Parathyroid adenoma (tissue), 2 donors: ENCODE measurements around the gene GPR183.

ENCODE experiments used
- H2AFZ ChIP-seq: fragments of 300-600 bp; sonication (generic); one replicate; pipeline ENCODE4 v1.7.0; 2017; ENCODE audit warnings: antibody characterized with exemption, mild to moderate bottlenecking
- H3K27ac ChIP-seq: fragments of 300-600 bp; sonication (generic); one replicate; pipeline ENCODE4 v1.7.0; 2017
- H3K27me3 ChIP-seq: fragments of 300-600 bp; sonication (generic); one replicate; pipeline ENCODE4 v1.7.0; 2017; ENCODE audit warnings: low read length; ENCODE audit not compliant: control insufficient read depth, insufficient read depth
- H3K36me3 ChIP-seq: fragments of 300-600 bp; sonication (generic); one replicate; pipeline ENCODE4 v1.7.0; 2017; ENCODE audit warnings: low read length; ENCODE audit not compliant: control insufficient read depth, insufficient read depth
- H3K4me1 ChIP-seq: fragments of 300-600 bp; sonication (generic); one replicate; pipeline ENCODE4 v1.7.0; 2017; ENCODE audit warnings: control low read depth
- H3K4me2 ChIP-seq: fragments of 300-600 bp; sonication (generic); one replicate; pipeline ENCODE4 v1.7.0; 2017; ENCODE audit warnings: low read length
- H3K4me3 ChIP-seq: fragments of 300-600 bp; sonication (generic); one replicate; pipeline ENCODE4 v1.7.0; 2017; ENCODE audit warnings: low read depth, low read length
- H3K79me2 ChIP-seq: fragments of 300-600 bp; sonication (generic); one replicate; pipeline ENCODE4 v1.7.0; 2017; ENCODE audit warnings: control low read depth
- H3K9ac ChIP-seq: fragments of 300-600 bp; sonication (generic); one replicate; pipeline ENCODE4 v1.7.0; 2017; ENCODE audit warnings: mild to moderate bottlenecking
- H3K9me3 ChIP-seq: fragments of 300-600 bp; sonication (generic); one replicate; pipeline ENCODE4 v1.7.0; 2017; ENCODE audit warnings: low read length; ENCODE audit not compliant: control insufficient read depth
- CTCF ChIP-seq: fragments of 300-600 bp; sonication (generic); IDR thresholded peaks from one replicate; pipeline ENCODE4 v1.7.0; 2017; ENCODE audit warnings: antibody characterized with exemption, mild to moderate bottlenecking
- donor health status: primary hyperparathyroidism.

The GPR183 gene

GRCh38 chr13:99346335-99347042 is 39.3 kb upstream of the GPR183 start:
- no peak overlapping the region for H3K27ac ChIP-seq
- no peaks in the 10 kb centered on the region for H3K27me3 ChIP-seq
- H3K9ac ChIP-seq: no peak overlapping the region
- no peak overlapping the region for H3K4me3 ChIP-seq
- H3K36me3 ChIP-seq: no peaks in the 10 kb centered on the region
- H3K79me2 ChIP-seq: no peaks in the 10 kb centered on the region
- no peak overlapping the region for H3K4me2 ChIP-seq
- no peaks in the 10 kb centered on the region for H3K9me3 ChIP-seq
- no peak overlapping the region for H2AFZ ChIP-seq
- TF ChIP-seq CTCF: no peak
- no peaks in the 10 kb centered on the region for H3K4me1 ChIP-seq

GRCh38 chr13:99345345-99345744 is 38.1 kb upstream of the GPR183 start:
- H3K9me3 ChIP-seq: no peaks in the 10 kb centered on the region
- no peak overlapping the region for H2AFZ ChIP-seq
- no peak overlapping the region for H3K4me2 ChIP-seq
- no peak for TF ChIP-seq CTCF
- H3K36me3 ChIP-seq: no peaks in the 10 kb centered on the region
- no peak overlapping the region for H3K27ac ChIP-seq
- H3K79me2 ChIP-seq: no peaks in the 10 kb centered on the region
- no peak overlapping the region for H3K9ac ChIP-seq
- H3K4me3 ChIP-seq: no peak overlapping the region
- H3K4me1 ChIP-seq: no peaks in the 10 kb centered on the region
- no peaks in the 10 kb centered on the region for H3K27me3 ChIP-seq

GRCh38 chr13:99344610-99345208 is 37.5 kb upstream of the GPR183 start:
- H3K4me3 ChIP-seq: no peak overlapping the region
- H2AFZ ChIP-seq: no peak overlapping the region
- no peak overlapping the region for H3K27ac ChIP-seq
- no peak for TF ChIP-seq CTCF
- no peaks in the 10 kb centered on the region for H3K27me3 ChIP-seq
- H3K9ac ChIP-seq: no peak overlapping the region
- no peaks in the 10 kb centered on the region for H3K79me2 ChIP-seq
- no peak overlapping the region for H3K4me2 ChIP-seq
- no peaks in the 10 kb centered on the region for H3K36me3 ChIP-seq
- H3K4me1 ChIP-seq: no peaks in the 10 kb centered on the region
- H3K9me3 ChIP-seq: no peaks in the 10 kb centered on the region

GRCh38 chr13:99342723-99343315 is 35.6 kb upstream of the GPR183 start:
- no peak overlapping the region for H3K27ac ChIP-seq
- H3K27me3 ChIP-seq: no peaks in the 10 kb centered on the region
- H2AFZ ChIP-seq: no peak overlapping the region
- no peaks in the 10 kb centered on the region for H3K79me2 ChIP-seq
- TF ChIP-seq CTCF: no peak
- no peak overlapping the region for H3K4me3 ChIP-seq
- no peaks in the 10 kb centered on the region for H3K9me3 ChIP-seq
- H3K36me3 ChIP-seq: no peaks in the 10 kb centered on the region
- no peaks in the 10 kb centered on the region for H3K4me1 ChIP-seq
- no peak overlapping the region for H3K9ac ChIP-seq
- no peak overlapping the region for H3K4me2 ChIP-seq
